Activated CD8-positive, alpha-beta memory T cell treated with anti-CD3 and anti-CD28 coated beads for 36 hours (primary cell): ENCODE data around the gene SLC1A3. TPM values are rescaled to one million over a fixed set of nuclear protein-coding genes. Genes with fewer than 3 reads are reported as not detected.

Experiments
- CTCF ChIA-PET: fragments of 350-600 bp; sonication (Branson Sonifier 250); formaldehyde crosslinking; loops from one replicate; lab custom pipeline; 2021; ENCODE audit warnings: antibody characterized with exemption; lab: Charles Lee
- POLR2A ChIA-PET: fragments of 350-600 bp; sonication (Branson Sonifier 250); formaldehyde crosslinking; loops from one replicate; lab custom pipeline; 2021; ENCODE audit warnings: antibody characterized with exemption; lab: Charles Lee
- total RNA-seq, 2 experiments: library from RNA; stranded (reverse); gene quantifications; one replicate each; pipeline ENCODE4 v1.2.3, GENCODE V29; 2021

The SLC1A3 gene
- total RNA-seq, 2 experiments from 2014 or later: 0.42 TPM; not detected in 1

DNA sequence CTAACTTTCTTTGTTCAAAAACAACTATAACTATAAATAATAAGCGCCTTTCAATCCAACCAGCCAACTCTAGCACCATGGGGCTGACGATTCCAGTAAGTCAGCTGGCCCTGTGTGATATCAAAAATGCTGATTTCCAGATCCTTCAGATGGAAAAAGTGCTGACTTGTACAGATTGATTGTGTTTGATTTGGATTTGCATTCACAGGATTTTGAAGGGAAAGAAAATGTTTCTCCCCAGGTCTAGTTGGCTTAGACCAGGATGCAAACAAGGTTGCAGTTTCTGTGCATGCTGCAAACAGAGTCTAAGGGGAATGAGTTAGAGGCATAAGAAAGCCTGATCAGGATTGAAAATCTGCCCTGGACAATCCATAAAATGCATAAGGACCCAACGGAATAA, 68.9 kb downstream of the SLC1A3 start:
- POLR2A ChIA-PET: no interaction called here
- CTCF ChIA-PET: no interaction called here

DNA sequence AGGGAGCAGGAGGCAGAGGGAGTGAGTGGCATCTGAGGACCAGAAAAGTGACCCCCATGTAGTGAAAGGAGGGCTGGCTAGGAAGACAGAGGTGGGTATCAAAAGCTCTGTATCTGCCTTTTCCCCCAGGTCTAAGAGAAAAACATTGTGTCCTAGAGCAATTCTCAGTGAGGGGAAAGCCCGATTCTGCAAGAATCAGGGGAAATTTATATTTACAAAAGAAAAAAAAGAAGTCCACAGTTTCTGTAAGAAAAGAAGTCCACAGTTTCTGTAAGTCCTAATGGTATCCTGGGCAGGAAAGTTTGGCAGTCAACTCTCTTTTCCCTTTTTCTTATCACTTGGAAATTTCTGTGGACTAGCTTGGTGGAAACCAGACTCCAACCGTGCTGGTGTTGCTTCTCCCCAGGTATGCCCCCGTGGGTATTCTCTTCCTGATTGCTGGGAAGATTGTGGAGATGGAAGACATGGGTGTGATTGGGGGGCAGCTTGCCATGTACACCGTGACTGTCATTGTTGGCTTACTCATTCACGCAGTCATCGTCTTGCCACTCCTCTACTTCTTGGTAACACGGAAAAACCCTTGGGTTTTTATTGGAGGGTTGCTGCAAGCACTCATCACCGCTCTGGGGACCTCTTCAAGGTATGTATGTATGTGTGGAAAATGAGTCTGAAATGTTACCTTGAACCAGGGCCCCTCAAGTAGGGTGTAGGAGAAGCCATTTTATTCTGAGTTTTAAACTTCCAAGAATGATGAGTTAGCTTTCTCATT, 73.0 kb downstream of the SLC1A3 start:
- POLR2A ChIA-PET: no interaction called here
- CTCF ChIA-PET: no interaction called here

DNA sequence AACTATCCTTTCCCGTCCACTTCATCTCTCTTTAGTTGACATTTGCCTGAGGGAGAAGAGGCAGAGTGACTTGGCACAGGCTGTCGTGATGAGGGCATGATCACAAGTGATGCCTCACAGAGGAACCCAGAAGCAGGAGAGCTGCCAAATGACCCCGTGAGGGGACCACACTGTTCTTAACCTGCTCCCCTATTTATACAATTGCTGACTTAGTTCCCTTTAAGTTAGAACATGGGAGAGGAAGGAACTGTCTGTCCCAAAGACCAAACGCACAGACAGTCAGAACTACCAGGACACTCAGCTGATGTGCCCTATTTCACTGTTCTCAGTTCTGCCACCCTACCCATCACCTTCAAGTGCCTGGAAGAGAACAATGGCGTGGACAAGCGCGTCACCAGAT, 73.7 kb downstream of the SLC1A3 start:
- ChIA-PET POLR2A (no interaction called here), CTCF (no interaction called here)

DNA sequence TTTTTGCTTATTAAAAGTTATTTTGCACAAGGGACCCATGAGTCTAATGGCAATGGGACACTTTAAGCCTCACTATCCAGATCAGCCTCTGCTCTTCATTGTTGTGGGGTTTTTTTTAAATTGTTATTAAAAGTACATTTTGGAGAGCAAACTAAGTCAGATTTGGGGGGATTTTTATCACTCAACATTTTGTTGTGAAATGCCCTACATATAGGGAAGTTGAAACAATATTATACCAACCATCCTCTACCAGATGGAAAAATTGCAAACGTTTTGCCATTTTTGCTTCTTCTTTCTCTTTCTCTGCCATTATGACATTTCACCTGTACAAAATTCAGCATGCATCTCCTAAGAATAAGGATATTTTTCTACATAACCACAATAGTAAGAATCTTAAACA, 75.3 kb downstream of the SLC1A3 start:
- ChIA-PET POLR2A (no interaction called here), CTCF (no interaction called here)

DNA sequence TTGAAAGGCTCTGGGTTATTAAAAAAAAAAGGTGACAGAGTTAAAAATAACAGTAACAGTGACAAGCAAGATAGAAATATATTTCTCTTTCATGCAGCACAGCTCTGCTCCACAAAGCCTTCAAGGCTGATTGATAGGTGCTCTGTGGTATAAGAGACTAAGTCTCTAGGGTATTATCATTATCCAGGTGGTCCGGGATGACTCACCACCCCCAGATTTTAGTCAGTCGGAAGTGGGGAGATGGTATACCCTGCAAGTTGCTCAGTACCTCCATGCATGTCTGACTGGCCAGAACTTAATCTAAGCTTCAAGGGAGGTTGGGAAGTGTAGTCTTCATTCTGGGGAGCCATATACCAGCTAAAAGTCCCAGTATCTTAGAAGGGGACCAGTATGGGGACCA, 76.1 kb downstream of the SLC1A3 start:
- CTCF ChIA-PET: no interaction called here

DNA sequence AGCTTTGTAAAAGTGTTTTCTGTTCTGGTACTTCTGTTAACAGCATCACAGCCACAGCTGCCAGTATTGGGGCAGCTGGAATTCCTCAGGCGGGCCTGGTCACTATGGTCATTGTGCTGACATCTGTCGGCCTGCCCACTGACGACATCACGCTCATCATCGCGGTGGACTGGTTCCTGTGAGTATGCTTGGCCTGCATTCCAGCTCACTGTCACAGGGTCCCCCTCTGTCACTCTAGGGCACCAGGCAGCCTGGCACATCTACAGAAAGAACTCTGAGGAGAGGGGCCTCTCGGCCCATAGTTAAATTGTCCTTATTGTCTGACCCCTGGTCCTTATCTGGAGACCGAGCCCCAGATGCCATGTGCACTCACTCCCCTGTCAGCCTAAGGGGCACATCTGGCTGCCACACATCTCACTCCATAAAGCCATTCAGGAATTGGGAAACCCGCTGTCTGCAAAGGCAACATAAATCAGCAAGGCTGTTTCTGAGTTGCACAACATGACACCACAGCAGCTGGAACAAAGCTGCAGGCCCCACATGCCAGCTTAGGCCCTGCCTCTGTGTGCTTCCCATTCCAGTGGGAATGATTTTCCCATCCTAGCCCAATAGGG, 77.5 kb downstream of the SLC1A3 start:
- ChIA-PET CTCF (no interaction called here), POLR2A (no interaction called here)

More for the DNA sequence above, 76.1 kb downstream of the SLC1A3 start:
- POLR2A ChIA-PET: no interaction called here

DNA sequence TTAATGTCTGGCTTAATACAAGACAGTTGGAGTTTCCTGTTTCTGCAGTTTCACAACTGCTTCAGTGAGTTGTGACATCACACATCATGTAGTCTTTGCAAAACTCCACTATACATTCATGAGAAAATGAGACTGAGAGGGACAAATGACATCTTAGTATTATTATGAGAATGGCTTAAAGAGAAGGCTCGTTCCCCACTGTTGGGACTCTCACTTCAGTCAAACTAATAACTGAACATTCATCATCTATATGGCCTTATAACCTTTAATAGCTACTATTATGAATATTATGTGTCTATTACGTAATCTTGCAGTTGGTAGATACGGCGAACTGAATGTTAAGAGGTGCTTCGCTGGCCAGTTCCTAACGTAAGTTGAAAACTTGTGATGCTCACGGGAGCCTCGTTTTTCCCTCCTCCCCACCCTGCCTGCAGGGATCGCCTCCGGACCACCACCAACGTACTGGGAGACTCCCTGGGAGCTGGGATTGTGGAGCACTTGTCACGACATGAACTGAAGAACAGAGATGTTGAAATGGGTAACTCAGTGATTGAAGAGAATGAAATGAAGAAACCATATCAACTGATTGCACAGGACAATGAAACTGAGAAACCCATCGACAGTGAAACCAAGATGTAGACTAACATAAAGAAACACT, 79.4 kb downstream of the SLC1A3 start:
- ChIA-PET POLR2A (no interaction called here), CTCF (interaction anchor here (1.3 kb wide), 1 partner anchor 10 kb away, joined by 3 read pairs; no protein-coding TSS in a partner anchor)

DNA sequence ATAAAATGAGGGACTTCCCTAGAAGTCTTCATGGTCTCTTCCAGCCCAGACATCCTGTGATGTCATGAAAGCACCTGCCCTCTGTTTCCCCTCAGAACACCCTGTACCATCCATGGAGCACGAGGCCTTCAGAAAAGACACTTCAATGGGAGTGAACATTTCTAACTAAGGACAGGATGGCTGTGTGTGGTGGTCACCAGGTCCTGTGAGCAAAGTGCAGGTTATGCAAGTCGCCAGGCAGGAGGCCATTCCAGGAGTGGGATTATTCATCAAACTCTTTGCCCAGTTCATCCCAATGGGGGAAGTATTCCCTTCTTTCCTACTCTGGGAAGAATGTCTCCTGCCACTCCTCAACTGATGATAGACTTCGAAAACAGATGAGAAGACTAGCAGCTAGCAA, 80.5 kb downstream of the SLC1A3 start:
- ChIA-PET POLR2A (no interaction called here), CTCF (interaction anchor here (1.3 kb wide), 1 partner anchor 9 kb away, joined by 3 read pairs; no protein-coding TSS in a partner anchor)

DNA sequence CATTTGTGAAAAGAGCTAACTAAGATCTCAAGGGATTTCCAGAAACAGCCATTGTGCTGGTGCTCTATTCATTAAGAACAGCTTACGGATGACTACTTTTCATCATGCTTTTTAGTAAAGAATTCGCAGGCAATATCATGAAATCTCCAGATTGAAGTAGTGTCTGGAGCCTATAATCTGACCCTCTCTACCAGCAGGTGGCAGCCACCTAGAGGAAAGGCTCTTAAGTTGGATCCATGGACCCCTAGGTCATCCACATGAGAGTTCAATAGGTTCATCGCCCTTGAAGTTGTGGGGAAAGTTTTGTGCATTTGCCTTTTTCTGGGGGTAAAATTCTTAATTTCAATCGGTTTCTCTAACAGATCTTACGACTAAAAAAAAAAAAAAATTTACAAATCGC, 82.3 kb downstream of the SLC1A3 start:
- CTCF ChIA-PET: no interaction called here

DNA sequence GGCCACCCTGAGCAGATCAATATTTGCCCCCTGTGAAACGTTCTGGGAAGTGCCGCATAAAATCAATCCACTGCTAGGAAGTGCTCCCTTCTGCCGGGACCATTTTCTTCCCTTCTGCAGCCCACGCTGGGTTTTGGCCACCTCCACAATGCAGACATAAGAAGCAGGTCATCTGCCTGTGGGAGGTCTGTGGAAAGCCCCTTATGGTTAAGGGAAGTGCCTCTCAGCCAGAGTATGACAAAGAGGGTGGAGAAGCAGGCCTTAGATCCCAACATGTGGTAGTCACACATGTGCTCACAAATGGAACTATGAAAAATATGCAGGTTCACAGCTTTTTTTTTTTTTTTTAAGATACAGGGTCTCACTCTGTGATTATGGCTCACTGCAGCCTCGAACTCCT, 82.8 kb downstream of the SLC1A3 start:
- POLR2A ChIA-PET: no interaction called here
- CTCF ChIA-PET: no interaction called here

More for the DNA sequence above, 82.3 kb downstream of the SLC1A3 start:
- POLR2A ChIA-PET: no interaction called here

DNA sequence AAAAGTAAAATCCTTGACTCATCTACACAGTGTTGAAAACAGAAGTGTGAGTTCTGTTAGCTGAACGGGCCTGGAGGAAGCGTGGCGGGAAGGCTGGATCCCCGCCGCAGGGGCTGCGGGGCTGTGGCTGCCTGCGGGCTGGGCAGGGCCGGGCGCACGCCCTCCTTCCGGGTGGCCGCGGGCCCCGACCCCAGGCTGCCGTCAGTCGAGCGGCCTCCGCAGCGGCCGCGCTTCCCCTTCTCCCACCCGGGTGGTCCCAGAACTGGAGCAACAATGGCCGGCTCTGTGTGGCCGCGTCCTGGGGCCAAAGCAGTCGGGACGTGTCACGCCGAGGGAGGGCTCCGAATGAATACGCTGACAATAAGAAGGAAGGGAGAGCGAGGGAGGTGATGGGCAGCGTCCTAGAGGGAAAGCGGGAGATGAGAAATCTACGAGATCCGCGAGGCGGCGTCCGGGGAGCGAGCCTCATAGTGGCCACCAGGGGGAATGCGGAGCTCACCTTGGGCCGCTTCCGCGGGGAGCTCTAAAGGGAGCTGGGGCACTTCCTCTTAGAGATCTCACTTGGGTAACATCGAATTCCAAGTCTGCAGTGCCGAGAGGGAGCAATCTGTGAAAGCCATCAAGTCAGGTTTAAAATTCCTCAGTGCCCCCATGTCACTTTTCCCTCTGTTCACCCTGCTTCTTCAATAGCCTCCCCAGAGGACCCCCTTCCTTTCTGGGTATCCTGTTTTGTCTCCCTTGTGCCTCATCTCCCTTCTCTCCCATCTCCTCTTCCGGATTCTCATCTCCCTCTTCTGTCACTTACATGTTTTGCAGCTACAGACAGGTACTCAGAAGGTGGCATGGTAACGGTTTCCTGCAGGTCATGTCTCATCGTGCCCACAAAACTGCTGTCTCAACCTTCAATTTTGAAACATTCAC, 83.9 kb downstream of the SLC1A3 start:
- ChIA-PET POLR2A (no interaction called here), CTCF (interaction anchor here (1.9 kb wide), 1 partner anchor 34 kb away, joined by 6 read pairs; no protein-coding TSS in a partner anchor)

DNA sequence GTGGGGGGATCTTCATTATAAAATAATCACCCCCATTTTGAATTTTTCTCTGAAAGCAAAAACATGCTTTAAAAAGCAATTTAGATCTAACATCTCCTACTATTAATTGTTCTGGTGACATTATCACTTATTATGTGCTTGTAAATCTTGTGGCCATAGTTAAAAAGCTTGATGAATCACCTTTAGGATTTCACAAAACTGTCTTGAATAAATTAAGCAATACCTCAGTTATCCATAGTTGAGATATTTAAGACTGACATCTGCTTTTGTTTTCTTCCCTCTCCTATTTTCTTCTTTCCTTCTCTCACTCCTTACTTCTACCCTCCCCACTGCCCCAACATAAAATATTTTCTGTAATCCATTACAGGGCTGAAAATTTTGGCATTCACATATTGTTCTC, 84.8 kb downstream of the SLC1A3 start:
- ChIA-PET CTCF (interaction anchor here (1.9 kb wide), 1 partner anchor 33 kb away, joined by 6 read pairs; no protein-coding TSS in a partner anchor), POLR2A (no interaction called here)

DNA sequence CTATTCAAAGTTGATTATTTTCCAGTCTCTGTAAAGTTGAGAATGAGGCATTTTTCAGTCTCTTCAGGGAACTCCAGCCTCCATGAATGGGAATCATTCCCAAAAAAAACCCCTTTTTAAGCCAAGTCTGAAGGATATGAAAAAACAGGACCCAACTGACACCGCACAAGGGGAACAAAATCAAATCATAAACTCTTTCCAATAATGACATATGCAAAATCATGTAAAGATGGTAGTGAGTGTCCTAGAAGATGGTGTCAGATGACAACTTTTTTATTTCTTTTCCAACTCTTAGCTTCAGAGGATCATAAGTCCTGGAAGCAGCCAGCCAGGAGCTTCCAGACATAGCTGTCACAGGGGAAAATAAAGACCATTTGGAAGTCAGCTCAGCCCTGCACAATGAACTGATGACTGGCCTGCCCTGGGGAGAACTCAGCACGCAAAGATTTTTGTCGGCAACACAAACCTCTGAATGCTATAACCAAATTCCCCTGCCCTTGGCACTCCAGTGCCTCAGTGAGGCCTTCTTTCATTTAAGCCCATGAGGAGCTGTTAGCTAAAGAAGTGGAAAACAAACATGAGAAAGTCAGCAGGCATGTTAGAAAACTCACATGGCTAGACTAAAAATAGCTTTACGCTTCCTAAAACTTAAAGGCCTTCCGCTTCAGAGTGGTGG, 85.4 kb downstream of the SLC1A3 start:
- POLR2A ChIA-PET: no interaction called here
- CTCF ChIA-PET: no interaction called here

DNA sequence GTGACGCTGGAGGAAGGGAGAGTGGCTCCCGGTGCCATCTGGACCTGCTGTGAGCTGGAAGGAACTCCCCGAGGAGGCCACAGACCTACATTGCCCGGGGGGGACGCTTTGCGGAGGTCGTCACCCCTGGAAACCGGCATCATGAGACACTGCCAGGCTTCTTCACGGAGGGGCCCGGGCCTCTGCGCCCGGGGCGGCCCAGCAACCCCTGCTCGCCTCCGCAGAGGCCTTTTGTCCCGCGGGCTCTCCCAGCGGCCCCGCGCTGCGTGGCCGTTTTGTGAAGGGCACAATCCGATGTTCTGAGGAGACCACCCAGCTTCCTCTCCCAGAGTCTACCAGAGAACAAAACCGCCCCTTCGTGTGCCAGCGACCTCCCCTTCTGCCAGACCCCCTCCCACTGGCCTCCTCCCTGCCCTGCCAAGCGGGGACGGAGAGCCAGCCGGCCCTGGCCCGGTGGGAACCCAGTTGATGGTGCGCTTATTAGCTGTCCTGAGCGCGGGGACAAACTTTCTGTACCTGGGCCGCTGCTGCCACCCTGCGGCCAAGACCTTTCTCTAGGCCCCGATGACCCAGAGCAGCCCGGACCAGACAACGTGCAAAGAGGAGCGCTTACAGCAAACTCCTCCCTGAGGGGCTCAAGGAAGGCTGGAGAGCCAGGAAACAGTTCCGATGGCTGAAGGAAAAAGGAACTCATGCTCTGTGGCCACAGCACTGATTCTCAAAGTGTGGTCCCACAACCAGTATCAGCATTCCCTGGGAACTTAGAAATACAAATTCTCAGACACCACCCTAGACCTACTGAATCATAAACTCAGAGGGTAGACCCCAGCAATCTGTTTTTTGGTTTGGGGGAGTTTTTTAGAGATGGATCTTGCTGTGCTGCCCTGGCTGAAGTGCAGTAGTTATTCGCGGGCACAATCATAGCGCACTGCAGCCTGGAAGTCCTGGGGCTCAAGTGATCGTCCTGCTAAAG, 86.7 kb downstream of the SLC1A3 start:
- POLR2A ChIA-PET: no interaction called here
- CTCF ChIA-PET: interaction anchor here (1.1 to 1.6 kb wide), 2 partner anchors 428 to 452 kb away, joined by 3 to 4 read pairs; partner anchors contain the start of gene NADK2

DNA sequence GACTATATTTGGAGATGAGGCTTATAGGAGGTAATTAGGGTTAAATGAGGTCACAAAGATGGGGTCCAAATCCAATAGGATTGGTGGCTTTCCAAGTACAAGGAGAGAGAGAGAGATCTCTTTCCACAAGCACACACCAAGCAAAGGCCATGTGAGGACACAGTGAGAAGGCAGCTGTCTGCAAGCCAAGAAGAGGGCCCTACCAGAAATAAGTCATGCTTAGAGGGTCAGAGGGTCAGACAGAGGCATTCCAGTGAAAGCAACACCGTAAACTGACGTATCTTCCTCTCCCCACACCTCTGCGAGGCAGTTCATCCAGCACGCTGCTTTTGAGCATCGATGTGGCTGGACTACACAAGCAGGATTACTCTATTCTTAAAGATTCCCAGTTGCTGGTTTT, 87.9 kb downstream of the SLC1A3 start:
- POLR2A ChIA-PET: no interaction called here
- CTCF ChIA-PET: interaction anchor here (0.7 to 1.6 kb wide), 2 partner anchors 85 to 429 kb away, joined by 3 to 4 read pairs; no protein-coding TSS in a partner anchor

DNA sequence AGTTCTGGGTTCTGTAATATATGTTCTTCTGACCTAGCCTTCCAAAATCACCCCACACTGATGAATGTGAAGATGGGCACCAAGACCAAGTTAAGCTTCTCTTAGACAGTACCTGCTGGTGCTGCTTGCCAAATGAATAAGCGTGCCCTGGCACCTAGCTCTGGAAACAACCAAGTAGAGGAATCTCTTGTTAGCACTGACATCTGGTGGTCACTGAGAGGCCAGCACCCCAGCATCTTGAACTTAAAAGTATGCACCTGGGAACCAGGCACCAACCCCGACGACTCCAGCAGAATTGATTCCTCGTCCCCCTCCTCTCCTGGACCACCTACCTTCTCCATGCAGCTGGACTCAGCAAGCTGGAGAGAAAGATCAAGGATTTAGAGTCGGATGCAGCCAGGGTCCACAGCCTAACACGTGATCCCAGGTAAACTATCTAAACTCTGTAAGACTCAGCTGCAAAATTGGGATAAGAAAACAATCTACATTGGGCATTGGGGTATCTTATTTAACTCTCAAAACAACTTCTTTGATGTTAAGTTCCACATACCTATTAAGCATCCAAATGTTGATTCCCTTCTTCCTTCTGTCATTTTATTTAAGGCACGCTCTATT, 89.8 kb downstream of the SLC1A3 start:
- ChIA-PET CTCF (interaction anchor here (0.7 to 2.2 kb wide), 4 partner anchors 10 to 477 kb away, joined by 3 to 5 read pairs (median 3); no protein-coding TSS in a partner anchor), POLR2A (no interaction called here)

DNA sequence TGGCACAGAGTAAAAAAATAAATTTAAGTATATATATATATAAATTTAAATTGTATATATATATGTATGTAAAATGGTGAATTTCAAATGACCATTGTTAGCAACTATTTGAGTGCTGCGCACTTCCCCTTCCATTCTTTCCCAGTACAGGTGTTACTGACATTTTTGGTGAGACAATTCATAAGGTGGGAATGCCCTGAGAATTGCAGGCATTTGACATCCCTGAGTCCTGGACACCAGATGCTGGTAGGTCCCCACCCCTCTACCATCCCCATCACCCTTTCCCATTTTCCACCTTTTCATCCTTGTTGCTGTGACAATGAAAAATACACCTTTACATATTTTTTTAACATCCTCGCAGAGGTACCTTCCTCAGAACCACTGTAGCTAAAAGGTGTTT, 91.6 kb downstream of the SLC1A3 start:
- CTCF ChIA-PET: no interaction called here
- POLR2A ChIA-PET: no interaction called here
